Measurements from ENCODE around the gene SLC39A2. TPM values are rescaled to one million over a fixed set of nuclear protein-coding genes. Genes with fewer than 3 reads are reported as not detected.

The SLC39A2 gene
- total RNA-seq, 1 donor from 2014 or later, result 1.1 TPM

DNA sequence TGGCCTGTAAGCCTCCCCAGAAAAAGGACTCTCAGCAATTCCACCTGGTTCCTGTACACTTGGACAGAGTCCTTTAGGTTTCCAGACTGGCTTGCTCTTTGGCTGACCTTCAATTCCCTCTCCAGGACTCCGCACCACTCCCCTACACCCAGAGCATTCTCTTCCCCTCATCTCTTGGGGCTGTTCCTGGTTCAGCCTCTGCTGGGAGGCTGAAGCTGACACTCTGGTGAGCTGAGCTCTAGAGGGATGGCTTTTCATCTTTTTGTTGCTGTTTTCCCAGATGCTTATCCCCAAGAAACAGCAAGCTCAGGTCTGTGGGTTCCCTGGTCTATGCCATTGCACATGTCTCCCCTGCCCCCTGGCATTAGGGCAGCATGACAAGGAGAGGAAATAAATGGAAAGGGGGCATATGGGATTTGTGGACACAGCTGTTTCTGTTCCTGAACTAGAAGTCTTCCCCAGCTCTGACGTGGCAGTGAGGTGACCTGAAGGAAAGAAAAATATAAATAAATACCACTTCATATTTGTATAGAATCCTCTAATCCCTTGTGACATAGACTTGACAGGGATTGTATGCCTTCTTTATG, 44.4 kb downstream of the SLC39A2 start:
- no peaks in the 10 kb centered on the region for H3K9me3 Mint-ChIP-seq (ENCODE audit: unreplicated experiment)
- H3K4me3 Mint-ChIP-seq (ENCODE audit: unreplicated experiment), result no peak overlapping the region
- H3K27me3 Mint-ChIP-seq (ENCODE audit: unreplicated experiment), result peaks cover 17% of the 10 kb centered on the region

GRCh38 chr14:21043974-21044618, 45.0 kb downstream of the SLC39A2 start:
- Mint-ChIP-seq H3K27me3 (ENCODE audit: unreplicated experiment) (peaks cover 15% of the 10 kb centered on the region), H3K36me3 (ENCODE audit: unreplicated experiment) (no peaks in the 10 kb centered on the region), H3K4me3 (ENCODE audit: unreplicated experiment) (no peak overlapping the region), H3K4me1 (ENCODE audit: unreplicated experiment) (peaks cover 32% of the 10 kb centered on the region), H3K27ac (ENCODE audit: unreplicated experiment) (no peak overlapping the region), H3K9me3 (ENCODE audit: unreplicated experiment) (no peaks in the 10 kb centered on the region)
- TF ChIP-seq CTCF (IDR thresholded peaks at IDR 0.05), result no peak
- no peak for DNase-seq (ENCODE audit: extremely low spot score, unreplicated experiment)

More for the DNA sequence above, 44.4 kb downstream of the SLC39A2 start:
- Mint-ChIP-seq H3K4me1 (ENCODE audit: unreplicated experiment) (peaks cover 35% of the 10 kb centered on the region), H3K27ac (ENCODE audit: unreplicated experiment) (peak overlapping the region; percentile 55), H3K36me3 (ENCODE audit: unreplicated experiment) (no peaks in the 10 kb centered on the region)
- no peak for TF ChIP-seq CTCF (IDR thresholded peaks at IDR 0.05)
- no peak for DNase-seq (ENCODE audit: extremely low spot score, unreplicated experiment)

- Mint-ChIP-seq H3K36me3 (ENCODE audit: unreplicated experiment) (no peaks in the 10 kb centered on the region), H3K27me3 (ENCODE audit: unreplicated experiment) (peaks cover 13% of the 10 kb centered on the region), H3K4me3 (ENCODE audit: unreplicated experiment) (no peak overlapping the region), H3K4me1 (ENCODE audit: unreplicated experiment) (peaks cover 29% of the 10 kb centered on the region), H3K9me3 (ENCODE audit: unreplicated experiment) (no peaks in the 10 kb centered on the region), H3K27ac (ENCODE audit: unreplicated experiment) (no peak overlapping the region)
- no peak for TF ChIP-seq CTCF (IDR thresholded peaks at IDR 0.05)
- no peak for DNase-seq (ENCODE audit: extremely low spot score, unreplicated experiment)
These were observed 48.3 kb downstream of the SLC39A2 start for GRCh38 chr14:21047378-21047781.

GRCh38 chr14:21048638-21049037, 49.5 kb downstream of the SLC39A2 start:
- Mint-ChIP-seq H3K27ac (ENCODE audit: unreplicated experiment) (no peak overlapping the region), H3K4me3 (ENCODE audit: unreplicated experiment) (no peak overlapping the region), H3K4me1 (ENCODE audit: unreplicated experiment) (peaks cover 16% of the 10 kb centered on the region), H3K27me3 (ENCODE audit: unreplicated experiment) (peaks cover 10% of the 10 kb centered on the region), H3K36me3 (ENCODE audit: unreplicated experiment) (no peaks in the 10 kb centered on the region), H3K9me3 (ENCODE audit: unreplicated experiment) (no peaks in the 10 kb centered on the region)
- no peak for DNase-seq (ENCODE audit: extremely low spot score, unreplicated experiment)
- no peak for TF ChIP-seq CTCF (IDR thresholded peaks at IDR 0.05)

DNA sequence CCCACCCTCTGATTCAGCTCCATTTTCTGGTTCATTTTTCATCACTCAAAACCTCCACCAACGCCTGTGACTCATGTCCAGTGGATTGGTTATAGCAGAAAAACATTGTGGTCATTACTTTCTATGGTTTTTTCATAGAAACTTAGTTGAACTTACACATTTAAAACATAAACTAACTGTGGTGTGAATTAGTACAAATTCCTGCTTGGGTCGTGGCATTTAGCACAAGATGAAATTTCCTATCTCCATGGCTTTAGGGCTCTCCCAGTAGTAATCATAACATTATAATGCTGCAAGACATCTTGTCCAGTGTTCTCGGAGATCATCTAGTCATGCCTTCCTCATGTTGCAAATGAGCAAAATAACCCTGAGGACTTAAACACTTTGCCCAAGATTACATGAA, 50.2 kb downstream of the SLC39A2 start:
- Mint-ChIP-seq H3K4me3 (ENCODE audit: unreplicated experiment) (no peak overlapping the region), H3K4me1 (ENCODE audit: unreplicated experiment) (peaks cover 13% of the 10 kb centered on the region), H3K36me3 (ENCODE audit: unreplicated experiment) (no peaks in the 10 kb centered on the region), H3K9me3 (ENCODE audit: unreplicated experiment) (no peaks in the 10 kb centered on the region), H3K27me3 (ENCODE audit: unreplicated experiment) (peaks cover 9% of the 10 kb centered on the region), H3K27ac (ENCODE audit: unreplicated experiment) (peak overlapping the region; percentile 29)
- TF ChIP-seq CTCF (IDR thresholded peaks at IDR 0.05), result no peak
- no peak for DNase-seq (ENCODE audit: extremely low spot score, unreplicated experiment)

Data from osteocyte (in vitro differentiated cells).